GM20000 (cell line): ENCODE results near the gene HIVEP3.

Experiments
- DNase-seq: peaks from one replicate; pipeline ENCODE4 v3.0.0; 2012; ENCODE audit warnings: low spot score
- TF ChIP-seq, protein P1 (sequence below): IDR thresholded peaks from 2 replicates; pipeline ENCODE4 v1.5.1; 2012; ENCODE audit warnings: mild to moderate bottlenecking, control low read depth; ENCODE audit errors: extremely low read depth, missing control alignments

Gene HIVEP3

DNA sequence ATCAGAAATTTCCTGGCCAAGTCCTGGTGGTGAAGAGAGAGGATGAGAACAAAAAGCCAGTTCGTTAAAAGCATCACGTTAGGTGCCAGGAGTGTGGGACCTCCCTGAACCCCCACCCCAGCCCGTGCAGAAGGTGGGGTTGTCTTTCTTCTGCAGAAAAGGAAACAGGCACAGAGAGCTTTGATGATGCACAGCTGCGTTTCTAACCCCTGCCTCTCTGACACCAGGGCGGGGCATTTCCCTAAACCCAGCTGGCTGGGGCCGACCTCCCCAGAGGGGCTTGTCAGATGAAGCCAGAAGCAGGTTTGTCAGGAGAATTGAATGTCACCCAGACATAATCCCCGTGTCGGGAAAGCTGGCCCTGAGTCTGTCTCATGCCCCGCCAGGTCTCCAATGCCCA, 244.9 kb downstream of the HIVEP3 start:
- TF ChIP-seq, protein P1, sequence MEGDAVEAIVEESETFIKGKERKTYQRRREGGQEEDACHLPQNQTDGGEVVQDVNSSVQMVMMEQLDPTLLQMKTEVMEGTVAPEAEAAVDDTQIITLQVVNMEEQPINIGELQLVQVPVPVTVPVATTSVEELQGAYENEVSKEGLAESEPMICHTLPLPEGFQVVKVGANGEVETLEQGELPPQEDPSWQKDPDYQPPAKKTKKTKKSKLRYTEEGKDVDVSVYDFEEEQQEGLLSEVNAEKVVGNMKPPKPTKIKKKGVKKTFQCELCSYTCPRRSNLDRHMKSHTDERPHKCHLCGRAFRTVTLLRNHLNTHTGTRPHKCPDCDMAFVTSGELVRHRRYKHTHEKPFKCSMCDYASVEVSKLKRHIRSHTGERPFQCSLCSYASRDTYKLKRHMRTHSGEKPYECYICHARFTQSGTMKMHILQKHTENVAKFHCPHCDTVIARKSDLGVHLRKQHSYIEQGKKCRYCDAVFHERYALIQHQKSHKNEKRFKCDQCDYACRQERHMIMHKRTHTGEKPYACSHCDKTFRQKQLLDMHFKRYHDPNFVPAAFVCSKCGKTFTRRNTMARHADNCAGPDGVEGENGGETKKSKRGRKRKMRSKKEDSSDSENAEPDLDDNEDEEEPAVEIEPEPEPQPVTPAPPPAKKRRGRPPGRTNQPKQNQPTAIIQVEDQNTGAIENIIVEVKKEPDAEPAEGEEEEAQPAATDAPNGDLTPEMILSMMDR: no peak
- peak; percentile 59 for DNase-seq

DNA sequence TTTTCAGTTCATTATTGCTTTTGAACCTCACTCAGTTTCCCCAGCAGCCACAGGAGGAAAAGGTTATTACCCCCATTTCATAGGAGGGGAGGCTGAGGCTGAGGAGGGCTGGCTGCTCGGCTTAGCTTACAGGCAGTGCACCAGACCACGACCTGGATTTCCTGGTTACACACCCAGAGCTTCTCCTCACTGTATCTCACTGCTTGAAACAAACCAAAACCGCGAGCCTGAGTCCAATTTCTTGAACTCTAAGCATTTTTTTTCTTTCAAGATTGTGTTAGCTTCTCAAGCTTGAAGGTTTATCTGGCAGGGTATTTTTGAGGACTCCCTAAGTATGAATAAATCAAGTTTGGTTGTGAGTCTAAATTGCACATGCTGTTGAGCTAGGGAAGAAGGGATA, 245.3 kb downstream of the HIVEP3 start:
- TF ChIP-seq, protein P1: no peak
- DNase-seq: peak; percentile 63

DNA sequence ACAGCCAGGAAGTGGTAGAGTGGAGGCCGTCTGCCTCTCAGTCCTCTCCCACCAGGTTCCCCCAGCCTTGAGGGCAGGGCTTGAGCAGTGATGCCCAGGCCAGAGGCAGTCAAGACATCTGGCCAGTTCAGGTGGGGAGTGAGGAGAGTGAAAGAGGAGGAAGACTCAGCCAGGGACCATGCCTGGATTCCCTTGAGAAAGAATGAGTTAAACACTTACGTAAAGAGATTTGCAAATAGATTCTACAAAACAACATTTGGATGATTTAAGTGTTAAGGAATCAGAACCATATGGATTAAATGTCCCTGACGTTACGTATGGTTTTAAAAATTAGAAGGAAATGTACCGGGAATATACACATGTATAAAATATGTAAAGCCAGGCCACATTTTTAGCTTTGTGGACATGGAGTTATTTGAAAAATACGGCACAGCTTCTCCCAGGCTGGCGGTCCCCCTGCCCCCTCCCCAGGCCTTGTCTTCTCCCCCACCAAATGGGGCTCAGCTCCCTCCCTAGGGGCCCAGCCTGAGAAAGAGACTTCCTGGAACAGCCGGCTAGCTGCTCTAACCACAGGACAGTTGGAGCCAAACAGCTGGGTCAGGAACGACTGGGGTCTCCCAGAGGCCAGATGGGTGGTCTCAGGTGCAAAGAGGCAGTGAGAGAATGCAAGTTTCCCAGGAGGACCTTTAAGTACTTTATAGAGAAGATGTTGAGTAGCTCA, 245.9 kb downstream of the HIVEP3 start:
- DNase-seq: no peak
- TF ChIP-seq, protein P1: no peak

DNA sequence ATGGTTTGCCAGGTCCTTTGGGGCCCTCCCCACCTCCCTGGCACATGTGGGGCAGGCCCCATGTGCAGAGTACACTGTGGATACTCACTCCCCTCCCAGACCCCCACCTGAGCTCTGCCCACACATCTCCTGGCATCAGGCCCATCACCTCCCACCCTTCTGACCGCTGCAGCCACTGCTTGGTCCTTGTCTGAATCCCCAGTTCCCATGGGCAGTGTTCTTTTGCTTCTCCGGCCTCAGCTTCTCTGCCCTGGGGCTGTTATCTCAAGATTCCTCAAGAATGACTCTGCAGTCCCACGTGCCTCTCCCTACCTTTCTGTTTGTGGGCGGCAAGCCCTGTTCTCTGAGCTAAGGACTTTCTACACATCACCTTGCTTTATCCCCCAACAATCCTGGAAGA, 246.5 kb downstream of the HIVEP3 start:
- TF ChIP-seq, protein P1: no peak
- no peak for DNase-seq

DNA sequence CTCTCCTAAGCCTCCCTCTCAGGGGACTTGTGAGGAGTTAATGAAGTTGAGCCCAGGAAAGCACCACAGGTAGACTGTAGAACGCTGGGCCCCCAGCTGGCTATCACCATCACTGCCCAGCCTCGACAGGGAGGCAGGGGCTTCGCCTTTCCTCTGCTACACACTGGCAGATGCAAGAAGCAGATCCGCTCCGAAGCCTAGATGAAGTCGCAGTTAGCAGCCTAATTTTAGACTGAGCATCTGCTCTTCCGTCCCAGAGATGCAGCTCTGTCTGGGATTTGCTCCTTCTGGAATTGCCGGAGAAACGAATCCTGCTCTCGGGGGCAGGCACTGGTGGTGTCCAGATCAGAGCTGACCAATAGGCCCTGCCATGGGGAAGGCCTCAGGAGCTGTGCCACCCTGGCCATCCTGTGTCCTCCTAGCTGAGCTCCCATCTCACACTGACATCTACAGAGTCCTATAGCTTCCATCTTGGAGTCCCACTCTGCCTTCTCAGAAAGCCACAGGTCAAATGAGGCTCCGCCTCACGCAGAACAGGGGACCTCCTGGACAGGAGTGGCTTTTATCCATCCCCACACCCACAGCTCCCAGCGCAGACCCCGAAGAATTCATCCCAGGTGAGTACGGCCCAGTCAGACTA, 247.5 kb downstream of the HIVEP3 start:
- DNase-seq: no peak

DNA sequence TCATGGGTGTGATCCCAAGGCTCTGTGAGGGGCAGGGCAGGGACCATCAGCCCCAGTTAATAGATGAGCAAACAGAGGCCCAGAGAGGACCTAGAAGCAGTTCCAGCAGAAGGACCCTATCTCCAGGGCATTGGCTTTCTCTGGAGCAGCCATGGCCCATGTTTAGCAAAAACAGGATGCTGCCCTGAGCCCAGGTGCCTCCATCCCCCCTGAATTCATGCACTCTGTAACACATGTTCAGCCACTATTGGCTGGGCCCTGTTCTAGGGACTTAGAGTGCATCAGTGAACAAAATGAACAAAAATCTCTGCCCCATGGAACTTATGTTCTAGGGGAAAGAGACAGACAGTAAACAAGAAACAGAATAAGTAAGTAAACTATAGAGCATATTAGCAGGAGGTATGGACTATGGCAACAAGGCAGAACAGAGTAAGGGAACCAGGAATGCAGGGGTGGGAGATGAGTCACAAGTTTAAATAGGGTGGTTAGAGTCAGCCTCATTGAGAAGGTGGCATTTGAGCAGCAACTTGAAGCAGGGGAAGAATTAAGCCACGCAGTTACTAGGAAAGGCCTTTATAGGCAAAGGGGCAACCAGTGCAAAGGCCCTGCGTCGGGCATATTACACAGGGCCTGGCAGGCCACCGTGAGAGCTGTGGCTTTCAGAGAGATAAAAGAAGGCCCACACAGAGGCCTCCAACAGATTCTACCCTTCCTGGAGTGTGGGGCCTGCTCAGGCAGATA, 248.3 kb downstream of the HIVEP3 start:
- TF ChIP-seq, protein P1: no peak
- no peak for DNase-seq

More for the DNA sequence above, 247.5 kb downstream of the HIVEP3 start:
- TF ChIP-seq, protein P1: no peak

DNA sequence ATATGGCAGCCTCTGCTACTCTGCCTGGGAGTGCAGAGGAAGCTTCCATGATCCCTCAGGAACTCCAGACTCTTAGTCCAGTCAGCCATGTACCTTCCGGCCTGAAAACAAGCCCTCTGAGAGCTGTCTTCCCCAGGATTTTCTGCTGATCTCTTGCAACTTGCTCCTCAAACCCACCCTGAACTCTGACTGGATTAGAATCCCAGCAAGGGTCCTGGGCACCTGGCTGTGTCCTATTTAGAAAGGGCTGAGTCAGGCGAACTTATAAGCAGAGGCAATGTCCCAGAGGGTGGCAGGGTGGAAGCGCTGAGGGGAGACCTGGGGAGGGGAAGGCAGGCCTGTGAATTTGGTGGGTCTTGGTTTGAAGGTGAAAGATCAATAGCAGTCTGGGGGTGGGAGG, 249.8 kb downstream of the HIVEP3 start:
- DNase-seq: no peak
- TF ChIP-seq, protein P1: no peak
